Activated CD4-positive, alpha-beta T cell treated with anti-CD3 and anti-CD28 coated beads for 36 hours (primary cell): ENCODE measurements around the gene HOXD1. TPM values are rescaled to one million over a fixed set of nuclear protein-coding genes. Genes with fewer than 3 reads are reported as not detected.
A peak's percentile ranks its signal among the peaks of the same experiment; 100 is the strongest.

Experiments used
- ATAC-seq: fragments of 200-7000 bp; cut with Tn5 transposase; one replicate; pipeline ENCODE4 v1.10.0; 2021; ENCODE audit warnings: mild to moderate bottlenecking, moderate library complexity
- CTCF ChIA-PET: fragments of 350-600 bp; sonication (Branson Sonifier 250); formaldehyde crosslinking; loops from one replicate; lab custom pipeline; 2021; ENCODE audit warnings: antibody characterized with exemption; lab: Charles Lee
- POLR2A ChIA-PET: fragments of 350-600 bp; sonication (Branson Sonifier 250); formaldehyde crosslinking; loops from one replicate; lab custom pipeline; 2021; ENCODE audit warnings: antibody characterized with exemption, inconsistent platforms; lab: Charles Lee
- DNase-seq: peaks from one replicate; pipeline ENCODE4 v3.0.0-alpha.2; 2020
- H3K27ac Mint-ChIP-seq: one replicate; pipeline ENCODE4 v1.8.0; 2021; ENCODE audit warnings: mixed read lengths
- H3K27me3 Mint-ChIP-seq: one replicate; pipeline ENCODE4 v1.8.0; 2021; ENCODE audit warnings: mixed read lengths
- H3K36me3 Mint-ChIP-seq: one replicate; pipeline ENCODE4 v1.8.0; 2021; ENCODE audit warnings: low read depth, mixed read lengths
- H3K4me1 Mint-ChIP-seq: one replicate; pipeline ENCODE4 v1.8.0; 2021; ENCODE audit warnings: mixed read lengths
- H3K4me3 Mint-ChIP-seq: one replicate; pipeline ENCODE4 v1.8.0; 2021; ENCODE audit warnings: mild to moderate bottlenecking, moderate library complexity, mixed read lengths
- H3K9me3 Mint-ChIP-seq: one replicate; pipeline ENCODE4 v1.8.0; 2021; ENCODE audit warnings: low read depth, mixed read lengths
- intact Hi-C, 2 experiments: fragments of 100-400 bp; cut with DNase I in 1 of 2; cut with micrococcal nuclease in 1 of 2; formaldehyde crosslinking; loops; one replicate each; pipeline versions ENCODE4 v1.14.2 to v1.15.1; 2022 to 2024; cut with DNase I, micrococcal nuclease
- total RNA-seq, 2 experiments: library from RNA; stranded (reverse); gene quantifications; one replicate each; pipeline ENCODE4 v1.2.3, GENCODE V29; 2021

Gene HOXD1
- total RNA-seq, 2 experiments from 2014 or later = not detected

- intact Hi-C loops = loop anchor here in 1 of 2 experiments (5.0 kb wide), 1 partner anchor 33 kb away; no protein-coding TSS in a partner anchor
- POLR2A ChIA-PET = no interaction called here
- Mint-ChIP-seq H3K4me3 (no peak overlapping the region), H3K27ac (no peak overlapping the region), H3K4me1 (peaks cover 20% of the 10 kb centered on the region), H3K27me3 (peaks cover 69% of the 10 kb centered on the region), H3K9me3 (no peaks in the 10 kb centered on the region), H3K36me3 (peaks cover 2% of the 10 kb centered on the region)
- ATAC-seq (no peak), DNase-seq (no peak)
- CTCF ChIA-PET = interaction anchor here (1.1 kb wide), 1 partner anchor 284 kb away, joined by 3 read pairs; no protein-coding TSS in a partner anchor
Measured at GRCh38 chr2:176170602-176171305, 17.7 kb upstream of the HOXD1 start.

- Mint-ChIP-seq H3K4me3 (no peak overlapping the region), H3K4me1 (peaks cover 20% of the 10 kb centered on the region), H3K27ac (no peak overlapping the region), H3K27me3 (peaks cover 70% of the 10 kb centered on the region), H3K9me3 (no peaks in the 10 kb centered on the region), H3K36me3 (peaks cover 2% of the 10 kb centered on the region)
- DNase-seq (no peak), ATAC-seq (no peak)
- POLR2A ChIA-PET = no interaction called here
- intact Hi-C loops = loop anchor here in 1 of 2 experiments (5.0 kb wide), 1 partner anchor 34 kb away; no protein-coding TSS in a partner anchor
- CTCF ChIA-PET = interaction anchor here (1.1 kb wide), 1 partner anchor 283 kb away, joined by 3 read pairs; no protein-coding TSS in a partner anchor
Measured at GRCh38 chr2:176171351-176172006, 17.0 kb upstream of the HOXD1 start.

DNA sequence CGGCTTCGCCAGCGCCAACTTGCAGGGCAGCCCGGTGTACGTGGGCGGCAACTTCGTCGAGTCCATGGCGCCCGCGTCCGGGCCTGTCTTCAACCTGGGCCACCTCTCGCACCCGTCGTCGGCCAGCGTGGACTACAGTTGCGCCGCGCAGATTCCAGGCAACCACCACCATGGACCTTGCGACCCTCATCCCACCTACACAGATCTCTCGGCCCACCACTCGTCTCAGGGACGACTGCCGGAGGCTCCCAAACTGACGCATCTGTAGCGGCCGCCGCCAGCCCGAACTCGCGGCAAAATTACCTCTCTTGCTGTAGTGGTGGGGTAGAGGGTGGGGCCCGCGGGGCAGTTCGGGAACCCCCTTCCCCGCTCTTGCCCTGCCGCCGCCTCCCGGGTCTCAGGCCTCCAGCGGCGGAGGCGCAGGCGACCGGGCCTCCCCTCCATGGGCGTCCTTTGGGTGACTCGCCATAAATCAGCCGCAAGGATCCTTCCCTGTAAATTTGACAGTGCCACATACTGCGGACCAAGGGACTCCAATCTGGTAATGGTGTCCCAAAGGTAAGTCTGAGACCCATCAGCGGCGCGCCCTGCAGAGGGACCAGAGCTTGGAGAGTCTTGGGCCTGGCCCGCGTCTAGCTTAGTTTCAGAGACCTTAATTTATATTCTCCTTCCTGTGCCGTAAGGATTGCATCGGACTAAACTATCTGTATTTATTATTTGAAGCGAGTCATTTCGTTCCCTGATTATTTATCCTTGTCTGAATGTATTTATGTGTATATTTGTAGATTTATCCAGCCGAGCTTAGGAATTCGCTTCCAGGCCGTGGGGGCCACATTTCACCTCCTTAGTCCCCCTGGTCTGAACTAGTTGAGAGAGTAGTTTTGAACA lies 16.2 kb upstream of the HOXD1 start:
- Mint-ChIP-seq H3K27me3 (peaks cover 70% of the 10 kb centered on the region), H3K9me3 (no peaks in the 10 kb centered on the region), H3K4me3 (no peak overlapping the region), H3K27ac (no peak overlapping the region), H3K4me1 (peaks cover 20% of the 10 kb centered on the region), H3K36me3 (peaks cover 2% of the 10 kb centered on the region)
- ChIA-PET POLR2A (no interaction called here), CTCF (interaction anchor here (1.0 to 1.5 kb wide), 3 partner anchors 15 to 74 kb away, joined by 3 to 4 read pairs (median 3); no protein-coding TSS in a partner anchor)
- ATAC-seq = no peak
- intact Hi-C loops = loop anchor here in 1 of 2 experiments (5.0 kb wide), 1 partner anchor 35 kb away; no protein-coding TSS in a partner anchor
- DNase-seq = peak; percentile 45

DNA sequence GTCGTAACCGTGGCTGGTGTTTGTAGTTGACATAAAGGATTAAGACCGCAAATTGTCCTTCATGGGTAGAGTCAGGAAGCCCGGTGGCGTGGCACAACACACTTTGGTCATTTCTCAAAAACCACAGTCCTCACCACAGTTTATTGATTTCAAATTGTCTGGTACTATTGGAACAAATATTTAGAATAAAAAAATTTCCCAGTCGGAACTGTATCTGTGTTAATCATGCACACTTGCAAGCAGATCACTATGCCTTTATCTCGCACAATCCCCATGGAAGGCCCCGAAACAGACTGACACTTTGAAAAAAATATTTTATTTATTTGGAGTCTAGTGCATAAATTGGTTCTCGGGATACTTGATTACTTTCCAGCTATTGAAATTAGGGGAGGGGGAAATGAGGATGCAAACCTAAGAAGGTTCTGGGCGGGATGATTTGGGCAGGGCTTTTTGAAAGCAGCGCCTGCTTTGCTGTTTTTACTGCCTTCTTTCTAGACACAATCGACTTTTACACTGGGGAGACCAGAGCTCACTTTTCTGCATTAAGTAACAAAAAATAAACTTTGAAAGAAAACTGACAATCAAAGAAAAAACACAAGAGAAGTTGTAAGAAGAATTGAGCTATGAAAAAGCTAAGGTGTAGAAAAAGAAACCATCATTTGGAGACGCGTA lies 15.4 kb upstream of the HOXD1 start:
- H3K27ac Mint-ChIP-seq = no peak overlapping the region
- H3K4me1 Mint-ChIP-seq = peaks cover 23% of the 10 kb centered on the region
- no peak for ATAC-seq
- DNase-seq = no peak
- H3K27me3 Mint-ChIP-seq = peaks cover 70% of the 10 kb centered on the region
- intact Hi-C loops = loop anchor here in 1 of 2 experiments (5.0 kb wide), 1 partner anchor 36 kb away; no protein-coding TSS in a partner anchor
- POLR2A ChIA-PET = no interaction called here
- peaks cover 2% of the 10 kb centered on the region for H3K36me3 Mint-ChIP-seq
- H3K9me3 Mint-ChIP-seq = no peaks in the 10 kb centered on the region
- H3K4me3 Mint-ChIP-seq = no peak overlapping the region
- CTCF ChIA-PET = interaction anchor here (1.0 to 1.5 kb wide), 3 partner anchors 15 to 75 kb away, joined by 3 to 4 read pairs (median 3); no protein-coding TSS in a partner anchor

DNA sequence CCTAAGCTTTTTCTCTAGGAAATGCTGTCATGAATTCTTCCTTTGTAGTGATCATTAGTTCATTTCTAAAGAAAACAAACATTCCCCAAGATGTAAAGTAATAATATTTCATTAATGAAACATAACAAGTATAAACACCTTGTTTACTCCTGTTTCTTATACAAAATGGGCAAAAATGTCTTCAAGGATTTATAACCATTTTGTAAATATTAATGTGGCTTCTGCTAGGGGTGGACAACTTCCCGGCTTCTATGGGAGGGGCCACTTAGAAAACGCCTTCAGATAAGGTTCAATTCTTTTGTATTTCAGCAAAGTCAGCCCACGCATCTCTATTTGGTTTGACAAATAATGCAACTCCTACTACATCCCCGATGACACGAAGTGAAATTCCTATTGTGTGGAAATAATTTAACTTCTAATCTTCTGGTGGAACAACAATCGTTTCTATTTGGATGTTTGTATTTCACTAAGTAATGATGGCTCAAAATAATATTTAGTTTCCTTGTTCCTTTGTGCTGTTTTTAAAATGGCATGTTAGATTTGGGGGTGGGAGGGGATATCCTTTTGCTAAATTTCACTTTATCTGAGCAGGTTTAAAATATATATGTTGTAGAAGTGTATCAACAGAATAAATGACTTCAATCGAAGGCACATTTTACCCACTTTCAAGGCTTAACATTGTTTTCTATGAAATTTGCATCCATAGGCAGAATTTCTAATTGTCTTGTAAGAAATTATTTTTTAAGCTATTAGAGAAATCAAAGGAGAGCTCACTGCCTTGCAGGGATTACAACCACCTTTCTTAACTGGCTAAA lies 14.7 kb upstream of the HOXD1 start:
- H3K9me3 Mint-ChIP-seq = no peaks in the 10 kb centered on the region
- intact Hi-C loops = loop anchor here in 1 of 2 experiments (5.0 kb wide), 1 partner anchor 36 kb away; no protein-coding TSS in a partner anchor
- POLR2A ChIA-PET = no interaction called here
- CTCF ChIA-PET = interaction anchor here (0.9 to 1.5 kb wide), 5 partner anchors 12 to 76 kb away, joined by 3 to 5 read pairs (median 4); no protein-coding TSS in a partner anchor
- H3K36me3 Mint-ChIP-seq = peaks cover 2% of the 10 kb centered on the region
- ATAC-seq (no peak), DNase-seq (no peak)
- no peak overlapping the region for H3K27ac Mint-ChIP-seq
- no peak overlapping the region for H3K4me3 Mint-ChIP-seq
- peaks cover 73% of the 10 kb centered on the region for H3K27me3 Mint-ChIP-seq
- peaks cover 25% of the 10 kb centered on the region for H3K4me1 Mint-ChIP-seq

DNA sequence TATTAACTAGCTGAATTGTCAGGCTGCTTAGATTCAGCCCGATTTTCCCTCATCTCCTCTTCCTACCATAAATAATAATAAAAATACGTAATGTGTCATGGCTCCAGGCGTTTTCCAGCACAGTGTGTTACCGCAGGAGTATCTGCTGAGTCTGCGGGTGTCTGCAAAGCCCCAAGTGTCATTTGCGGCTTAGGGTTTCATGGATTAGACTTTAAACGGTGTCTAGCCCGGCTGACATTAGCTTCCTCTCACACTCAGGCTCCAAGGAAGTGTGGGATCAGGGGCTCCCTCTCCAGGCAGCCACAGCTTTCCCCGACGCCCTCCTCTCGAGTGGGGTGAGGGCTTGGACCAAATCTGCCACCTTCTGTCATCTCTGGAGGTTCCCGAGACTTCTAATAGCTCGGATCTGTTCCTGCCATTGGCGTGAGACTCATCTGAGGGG lies 14.1 kb upstream of the HOXD1 start:
- Mint-ChIP-seq H3K27ac (no peak overlapping the region), H3K36me3 (peaks cover 2% of the 10 kb centered on the region), H3K9me3 (no peaks in the 10 kb centered on the region), H3K4me3 (no peak overlapping the region), H3K4me1 (peaks cover 25% of the 10 kb centered on the region), H3K27me3 (peaks cover 76% of the 10 kb centered on the region)
- intact Hi-C loops = loop anchor here in 1 of 2 experiments (5.0 kb wide), 1 partner anchor 37 kb away; no protein-coding TSS in a partner anchor
- no peak for DNase-seq
- no peak for ATAC-seq
- POLR2A ChIA-PET = no interaction called here
- CTCF ChIA-PET = interaction anchor here (0.9 to 1.5 kb wide), 2 partner anchors 13 to 34 kb away, joined by 4 to 5 read pairs; no protein-coding TSS in a partner anchor

GRCh38 chr2:176174824-176175708 lies 13.4 kb upstream of the HOXD1 start:
- Mint-ChIP-seq H3K27me3 (peaks cover 78% of the 10 kb centered on the region), H3K36me3 (peaks cover 2% of the 10 kb centered on the region), H3K27ac (no peak overlapping the region), H3K4me1 (peaks cover 25% of the 10 kb centered on the region), H3K4me3 (no peak overlapping the region), H3K9me3 (no peaks in the 10 kb centered on the region)
- ChIA-PET CTCF (interaction anchor here (0.7 to 2.3 kb wide), 6 partner anchors 12 to 281 kb away, joined by 3 to 8 read pairs (median 4); no protein-coding TSS in a partner anchor), POLR2A (no interaction called here)
- DNase-seq (peak; percentile 64), ATAC-seq (peak; percentile 69)
- intact Hi-C loops = loop anchor here in 1 of 2 experiments (5.0 kb wide), 1 partner anchor 38 kb away; no protein-coding TSS in a partner anchor

GRCh38 chr2:176175709-176176607 lies 12.5 kb upstream of the HOXD1 start:
- DNase-seq (no peak), ATAC-seq (no peak)
- Mint-ChIP-seq H3K27ac (no peak overlapping the region), H3K4me3 (no peak overlapping the region), H3K9me3 (no peaks in the 10 kb centered on the region), H3K36me3 (peaks cover 2% of the 10 kb centered on the region), H3K4me1 (peaks cover 25% of the 10 kb centered on the region), H3K27me3 (peaks cover 76% of the 10 kb centered on the region)
- ChIA-PET CTCF (interaction anchor here (0.7 to 2.3 kb wide), 4 partner anchors 11 to 280 kb away, joined by 3 to 8 read pairs (median 5); no protein-coding TSS in a partner anchor), POLR2A (no interaction called here)
- intact Hi-C loops = no loop called here
